Left ventricle myocardium superior (tissue), 1 donor: ENCODE data around the gene ASXL1. TPM values are rescaled to one million over a fixed set of nuclear protein-coding genes. Genes with fewer than 3 reads are reported as not detected.
A peak's percentile ranks its signal among the peaks of the same experiment; 100 is the strongest.
"Not testable (repeated sequence)": the region's sequence is repeated elsewhere in the genome, so short reads cannot be mapped to it uniquely, and the experiment has no call there.

Experiments
- ATAC-seq: fragments of 200-7000 bp; cut with Tn5 transposase; one replicate; pipeline ENCODE4 v1.9.1; 2020; ENCODE audit warnings: mild to moderate bottlenecking, moderate library complexity
- DNase-seq: peaks from one replicate; pipeline ENCODE4 v3.0.0-alpha.2; 2020
- intact Hi-C: fragments of 100-400 bp; cut with micrococcal nuclease; formaldehyde crosslinking; loops from one replicate; pipeline ENCODE4 v1.11.0; 2022
- total RNA-seq: library from RNA; stranded (reverse); fragmentation: NEBNext Ultra II Directional; extraction: Animal tissue kit (Norgen Biotek cat#: 25700); gene quantifications from one replicate; pipeline ENCODE4 v1.2.1, GENCODE V29; 2021
- donor health status: DM: no; HTN: yes; CAD: no; lungs with severe emphysema.

ASXL1 gene
- total RNA-seq, 1 donor from 2014 or later = 25.7 TPM

DNA sequence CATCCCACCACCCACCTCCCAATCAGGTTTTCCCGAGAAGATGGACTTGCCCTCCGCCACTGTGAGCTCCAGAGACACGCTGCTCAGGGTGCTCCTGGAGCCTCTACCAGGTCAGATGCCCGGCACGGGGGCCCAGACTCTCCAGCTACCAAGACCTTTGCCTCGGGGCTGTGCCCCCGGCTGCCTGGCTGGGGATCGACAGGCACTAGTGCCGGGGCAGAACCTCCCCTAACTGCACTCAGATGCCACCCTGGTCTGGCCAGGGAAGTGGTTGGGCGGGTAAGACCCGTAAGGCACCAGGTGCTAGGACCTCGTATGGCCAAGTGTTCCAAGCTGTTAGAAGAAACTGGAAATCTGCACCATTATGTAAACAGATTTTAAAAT is 100.7 kb downstream of the ASXL1 start:
- DNase-seq (no peak), ATAC-seq (no peak)
- intact Hi-C loops = no loop called here

DNA sequence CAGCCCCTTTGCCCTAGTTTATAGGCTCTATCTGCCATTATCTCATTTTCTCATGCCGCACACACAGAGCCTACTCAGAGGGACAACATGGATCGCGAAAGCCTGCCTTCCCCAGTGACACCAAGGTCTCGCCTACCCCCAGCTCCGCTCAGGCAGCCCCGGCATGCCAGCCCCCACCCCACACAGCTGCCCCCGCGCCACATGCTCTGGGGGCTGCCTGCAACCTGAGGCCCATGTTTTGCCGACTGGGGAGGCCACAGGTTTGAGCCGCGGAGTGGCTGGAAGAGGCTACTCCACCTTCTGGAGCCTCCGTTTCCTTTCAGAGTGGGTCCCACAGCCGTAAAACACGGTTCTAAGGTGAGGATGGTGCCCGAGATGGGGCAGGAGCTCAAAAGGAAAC is 102.1 kb downstream of the ASXL1 start:
- no peak for ATAC-seq
- intact Hi-C loops = no loop called here
- no peak for DNase-seq

GRCh38 chr20:32460683-32461320 is 102.7 kb downstream of the ASXL1 start:
- DNase-seq = no peak
- ATAC-seq = no peak
- intact Hi-C loops = no loop called here

- intact Hi-C loops = no loop called here
- ATAC-seq = no peak
- no peak for DNase-seq
These were observed 103.9 kb downstream of the ASXL1 start for GRCh38 chr20:32461836-32462600.

- intact Hi-C loops = no loop called here
- ATAC-seq = peak; percentile 51
- no peak for DNase-seq
These were observed 104.9 kb downstream of the ASXL1 start for GRCh38 chr20:32462900-32463641.

- ATAC-seq (peak; percentile 3), DNase-seq (no peak)
- intact Hi-C loops = no loop called here
These were observed 105.7 kb downstream of the ASXL1 start for GRCh38 chr20:32463642-32464400.

- ATAC-seq (no peak), DNase-seq (peak; percentile 20)
- intact Hi-C loops = no loop called here
These were observed 106.4 kb downstream of the ASXL1 start for GRCh38 chr20:32464401-32465091.

GRCh38 chr20:32465092-32465900 is 107.2 kb downstream of the ASXL1 start:
- DNase-seq = peak; percentile 70
- intact Hi-C loops = no loop called here
- peak; percentile 27 for ATAC-seq

DNA sequence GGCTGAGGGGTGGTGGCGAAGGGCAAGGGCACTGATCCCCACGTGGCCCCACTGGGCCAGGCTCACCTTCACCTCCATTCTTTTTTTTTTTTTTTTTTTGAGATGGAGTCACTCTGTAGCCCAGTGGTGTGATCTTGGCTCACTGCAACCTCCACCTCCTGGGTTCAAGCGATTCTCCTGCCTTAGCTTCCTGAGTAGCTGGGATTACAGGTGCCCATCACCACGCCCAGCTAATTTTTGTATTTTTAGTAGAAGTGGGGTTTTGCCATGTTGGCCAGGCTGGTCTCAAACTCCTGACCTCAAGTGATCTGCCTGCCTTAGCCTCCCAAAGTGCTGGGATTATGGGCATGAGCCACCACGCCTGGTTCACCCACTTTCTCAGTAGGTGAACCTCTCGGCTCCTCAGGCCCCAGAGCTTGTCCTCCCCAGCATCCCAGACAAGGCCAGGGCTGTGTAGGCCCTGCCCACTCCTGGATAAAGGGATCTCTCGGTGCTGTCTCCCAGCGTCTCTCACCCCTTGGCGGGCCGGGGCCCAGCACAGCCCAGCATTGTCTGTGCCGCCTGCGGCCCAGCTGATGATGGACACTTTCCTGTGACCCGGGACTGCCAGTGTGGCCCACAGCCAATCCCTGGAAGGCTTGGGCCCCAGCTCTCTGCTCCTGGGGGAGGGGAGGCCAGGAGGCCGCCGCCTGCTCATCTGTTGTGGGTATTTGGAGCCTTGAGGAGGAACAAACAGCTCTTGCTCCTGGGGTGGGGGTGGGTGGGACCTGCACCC is 108.0 kb downstream of the ASXL1 start:
- ATAC-seq (peak; percentile 41), DNase-seq (peak; percentile 33)
- intact Hi-C loops = not testable (repeated sequence)

DNA sequence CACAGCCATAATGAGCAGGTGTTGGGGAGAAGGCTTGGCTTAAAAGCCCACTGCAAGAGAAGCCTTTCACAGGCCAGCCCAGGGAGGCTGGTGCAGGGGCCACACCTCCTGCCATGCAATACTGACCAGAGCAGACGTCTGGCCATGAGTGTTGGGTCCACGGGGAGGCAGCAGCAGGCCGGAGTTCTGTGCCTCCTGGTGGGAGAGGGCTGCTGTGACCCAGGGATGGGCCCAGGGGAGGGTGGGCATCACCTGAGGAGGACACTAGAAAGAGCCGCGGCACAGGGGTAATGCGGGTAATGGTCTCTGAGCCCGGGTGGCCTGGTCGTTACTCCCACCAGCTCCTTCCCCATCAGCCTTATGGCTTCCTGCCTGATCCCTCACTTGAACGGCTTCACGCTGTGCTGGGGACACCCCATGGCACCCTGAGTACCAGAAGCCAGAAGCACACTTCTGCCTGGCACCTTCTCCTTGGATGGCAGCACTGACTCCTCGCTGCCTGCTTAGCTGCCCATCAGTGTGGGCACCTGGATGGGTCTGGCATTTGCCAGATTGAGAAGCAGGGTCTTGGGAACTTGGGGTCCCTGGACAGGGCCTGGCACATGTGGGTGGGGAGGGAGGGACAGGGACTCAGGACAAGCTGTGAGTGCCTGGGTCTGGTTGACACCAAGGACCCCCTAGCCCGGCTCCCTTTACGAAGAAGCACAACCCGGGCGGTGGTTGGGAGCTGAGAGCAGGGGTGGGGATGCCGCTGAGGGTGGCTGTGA is 108.8 kb downstream of the ASXL1 start:
- no peak for ATAC-seq
- intact Hi-C loops = no loop called here
- DNase-seq = peak; percentile 14

DNA sequence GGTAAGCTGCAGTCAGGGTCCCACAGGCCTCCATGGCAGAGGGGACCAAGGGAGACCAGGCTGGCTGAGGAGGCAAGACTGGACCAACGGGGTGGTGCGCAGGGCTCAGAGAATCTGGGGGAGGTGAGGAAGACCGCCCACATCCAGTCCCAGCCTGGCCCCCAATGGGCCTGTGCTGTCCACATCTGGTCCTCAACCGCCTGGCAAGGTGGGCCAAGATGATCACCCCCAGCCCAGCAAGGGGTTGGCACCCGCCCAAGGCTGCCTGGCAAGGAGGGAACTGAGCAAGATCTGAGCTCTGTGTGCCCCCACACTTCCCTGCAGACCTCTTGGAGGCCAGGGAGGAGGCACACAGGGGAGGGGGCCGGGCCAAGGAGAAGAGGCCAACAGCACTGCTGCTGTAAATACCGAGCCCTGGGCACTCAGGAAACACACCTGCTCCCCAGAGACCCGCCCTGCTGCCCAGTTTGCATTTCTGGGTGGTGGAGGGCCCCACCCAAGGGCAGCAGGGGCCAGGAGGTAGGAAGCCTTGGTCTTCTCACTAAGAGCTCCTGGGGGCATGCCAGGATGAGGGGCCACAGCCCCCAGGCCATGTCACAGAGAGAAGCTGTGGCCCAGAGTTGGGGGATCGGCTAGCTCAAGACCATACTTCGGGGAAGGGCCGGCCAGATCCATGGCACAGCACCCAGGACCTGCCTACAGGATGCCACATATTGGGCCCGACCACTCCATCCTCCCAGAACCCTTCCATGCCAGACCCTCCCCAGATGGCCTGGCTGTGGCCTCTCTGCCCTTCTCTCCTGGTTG is 109.6 kb downstream of the ASXL1 start:
- intact Hi-C loops = no loop called here
- no peak for DNase-seq
- ATAC-seq = no peak

GRCh38 chr20:32468313-32468640 is 110.1 kb downstream of the ASXL1 start:
- no peak for ATAC-seq
- no peak for DNase-seq
- intact Hi-C loops = no loop called here

DNA sequence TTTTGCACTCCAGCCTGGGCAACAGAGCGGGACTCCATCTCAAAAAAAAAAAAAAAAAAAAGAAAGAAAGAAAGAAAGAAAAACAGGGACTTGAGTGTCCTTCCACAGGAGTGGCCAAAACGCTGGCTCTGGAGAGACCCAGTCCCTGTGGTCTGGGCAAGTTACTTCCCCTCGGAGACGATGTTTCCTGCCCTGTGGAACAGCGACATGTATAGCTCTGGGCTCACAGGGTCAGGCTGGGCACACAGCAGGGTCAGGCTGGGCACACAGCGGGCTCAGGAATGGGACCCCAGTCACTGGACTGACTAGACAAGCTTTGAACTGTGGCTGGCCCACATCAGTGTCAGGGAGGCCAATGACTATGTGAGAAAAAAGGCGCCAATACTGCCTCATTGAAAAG is 110.7 kb downstream of the ASXL1 start:
- intact Hi-C loops = no loop called here
- no peak for DNase-seq
- no peak for ATAC-seq

- ATAC-seq = peak; percentile 40
- intact Hi-C loops = no loop called here
- peak; percentile 71 for DNase-seq
These were observed 112.1 kb downstream of the ASXL1 start for GRCh38 chr20:32470025-32470861.

DNA sequence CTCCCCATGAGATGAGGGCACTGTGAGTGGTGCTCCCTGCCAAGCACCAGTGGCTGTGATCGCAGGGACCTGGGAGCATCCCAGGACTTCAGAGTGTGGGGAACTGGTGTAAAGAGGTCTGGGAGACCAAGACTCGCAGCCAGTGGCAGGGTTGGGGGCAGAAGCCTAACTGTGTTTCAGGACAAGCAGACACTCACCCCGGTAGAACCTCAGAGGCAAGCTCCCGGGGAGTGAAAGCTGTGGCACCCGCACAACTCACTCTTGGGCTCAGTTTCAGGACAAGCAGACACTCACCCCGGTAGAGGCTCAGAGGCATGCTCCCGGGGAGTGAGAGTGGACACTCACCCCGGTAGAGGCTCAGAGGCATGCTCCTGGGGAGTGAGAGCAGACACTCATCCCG is 112.8 kb downstream of the ASXL1 start:
- ATAC-seq (no peak), DNase-seq (no peak)

More for the DNA sequence above, 112.8 kb downstream of the ASXL1 start:
- intact Hi-C loops = no loop called here
